Neural cell (in vitro differentiated cells): ENCODE results near the gene BRD7.

Source experiments
- CTCF ChIP-seq: fragments of 450-650 bp; IDR thresholded peaks from 2 replicates; pipeline ENCODE4 v1.5.1; 2014; ENCODE audit warnings: antibody characterized with exemption, mild to moderate bottlenecking, moderate library complexity; ENCODE audit not compliant: poor library complexity, severe bottlenecking
- EP300 ChIP-seq: fragments of 450-650 bp; conservative IDR thresholded peaks from 2 replicates; pipeline ENCODE4 v1.6.1; 2014; ENCODE audit warnings: antibody characterized with exemption, mild to moderate bottlenecking, moderate library complexity; ENCODE audit not compliant: poor library complexity, severe bottlenecking
- EZH2 ChIP-seq: fragments of 200-600, 300-800 bp; shearing (Covaris generic), sonication (generic); IDR thresholded peaks from 2 replicates; pipeline ENCODE4 v1.6.1; 2014; ENCODE audit warnings: antibody characterized with exemption, low read length, borderline replicate concordance, mild to moderate bottlenecking; ENCODE audit not compliant: insufficient read depth, poor library complexity, severe bottlenecking
- MXI1 ChIP-seq: fragments of 450-650 bp; conservative IDR thresholded peaks from 2 replicates; pipeline ENCODE4 v1.6.1; 2014; ENCODE audit warnings: antibody characterized with exemption, mild to moderate bottlenecking; ENCODE audit not compliant: poor library complexity, severe bottlenecking
- POLR2AphosphoS5 ChIP-seq: IDR thresholded peaks from 2 replicates; pipeline ENCODE4 v1.6.1; 2012
- RAD21 ChIP-seq: fragments of 450-650 bp; conservative IDR thresholded peaks from 2 replicates; pipeline ENCODE4 v1.6.1; 2014; ENCODE audit warnings: antibody characterized with exemption, mild to moderate bottlenecking, moderate library complexity
- TAF1 ChIP-seq: IDR thresholded peaks from 2 replicates; pipeline ENCODE4 v1.6.1; 2012; ENCODE audit warnings: low read depth
- TF ChIP-seq, protein P1 (sequence below): IDR thresholded peaks from 2 replicates; pipeline ENCODE4 v1.6.1; 2012; ENCODE audit warnings: borderline replicate concordance

DNA sequence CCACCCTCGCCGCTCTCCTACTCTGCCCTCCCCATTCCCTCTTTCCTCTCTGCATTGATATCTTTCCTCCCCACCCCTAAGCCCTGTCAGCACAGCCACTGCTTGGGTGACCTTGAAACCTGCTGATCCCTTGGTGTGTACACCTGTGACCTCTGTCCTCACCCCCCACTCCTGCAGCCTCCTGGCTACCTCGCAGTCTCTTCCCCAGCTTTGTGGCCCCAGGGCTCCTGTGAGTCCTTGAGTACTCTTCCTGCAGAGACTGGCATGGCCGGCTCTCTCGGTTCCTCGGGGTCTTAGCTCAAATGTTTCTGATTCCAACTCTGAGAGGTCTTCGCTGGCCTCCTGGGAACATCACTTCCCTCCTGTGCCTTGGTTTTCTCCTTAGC is 70.7 kb downstream of the BRD7 start:
- no peak for TF ChIP-seq CTCF
- TF ChIP-seq, protein P1, sequence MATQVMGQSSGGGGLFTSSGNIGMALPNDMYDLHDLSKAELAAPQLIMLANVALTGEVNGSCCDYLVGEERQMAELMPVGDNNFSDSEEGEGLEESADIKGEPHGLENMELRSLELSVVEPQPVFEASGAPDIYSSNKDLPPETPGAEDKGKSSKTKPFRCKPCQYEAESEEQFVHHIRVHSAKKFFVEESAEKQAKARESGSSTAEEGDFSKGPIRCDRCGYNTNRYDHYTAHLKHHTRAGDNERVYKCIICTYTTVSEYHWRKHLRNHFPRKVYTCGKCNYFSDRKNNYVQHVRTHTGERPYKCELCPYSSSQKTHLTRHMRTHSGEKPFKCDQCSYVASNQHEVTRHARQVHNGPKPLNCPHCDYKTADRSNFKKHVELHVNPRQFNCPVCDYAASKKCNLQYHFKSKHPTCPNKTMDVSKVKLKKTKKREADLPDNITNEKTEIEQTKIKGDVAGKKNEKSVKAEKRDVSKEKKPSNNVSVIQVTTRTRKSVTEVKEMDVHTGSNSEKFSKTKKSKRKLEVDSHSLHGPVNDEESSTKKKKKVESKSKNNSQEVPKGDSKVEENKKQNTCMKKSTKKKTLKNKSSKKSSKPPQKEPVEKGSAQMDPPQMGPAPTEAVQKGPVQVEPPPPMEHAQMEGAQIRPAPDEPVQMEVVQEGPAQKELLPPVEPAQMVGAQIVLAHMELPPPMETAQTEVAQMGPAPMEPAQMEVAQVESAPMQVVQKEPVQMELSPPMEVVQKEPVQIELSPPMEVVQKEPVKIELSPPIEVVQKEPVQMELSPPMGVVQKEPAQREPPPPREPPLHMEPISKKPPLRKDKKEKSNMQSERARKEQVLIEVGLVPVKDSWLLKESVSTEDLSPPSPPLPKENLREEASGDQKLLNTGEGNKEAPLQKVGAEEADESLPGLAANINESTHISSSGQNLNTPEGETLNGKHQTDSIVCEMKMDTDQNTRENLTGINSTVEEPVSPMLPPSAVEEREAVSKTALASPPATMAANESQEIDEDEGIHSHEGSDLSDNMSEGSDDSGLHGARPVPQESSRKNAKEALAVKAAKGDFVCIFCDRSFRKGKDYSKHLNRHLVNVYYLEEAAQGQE = no peak
- no peak for TF ChIP-seq TAF1
- TF ChIP-seq RAD21 = no peak
- TF ChIP-seq EZH2 = no peak
- TF ChIP-seq MXI1 = no peak
- TF ChIP-seq POLR2AphosphoS5 = no peak
- TF ChIP-seq EP300 = no peak
